ENCODE results near the gene DCST1.

GRCh38 chr1:155040358-155041093 lies 6.9 kb downstream of the DCST1 start:
- TF ChIP-seq CTCF (IDR thresholded peaks at IDR 0.05) (no peak), POLR2A (IDR thresholded peaks at IDR 0.05; ENCODE audit: low read length) (no peak), ZC3H11A (IDR thresholded peaks at IDR 0.05) (no peak), ELK1 (IDR thresholded peaks at IDR 0.05; ENCODE audit: low read depth, low read length) (no peak)

All from A549 (cell line).